ENCODE data around the gene SLC12A9.
"Not testable (repeated sequence)": the region's sequence is repeated elsewhere in the genome, so short reads cannot be mapped to it uniquely, and the experiment has no call there.

The SLC12A9 gene

DNA sequence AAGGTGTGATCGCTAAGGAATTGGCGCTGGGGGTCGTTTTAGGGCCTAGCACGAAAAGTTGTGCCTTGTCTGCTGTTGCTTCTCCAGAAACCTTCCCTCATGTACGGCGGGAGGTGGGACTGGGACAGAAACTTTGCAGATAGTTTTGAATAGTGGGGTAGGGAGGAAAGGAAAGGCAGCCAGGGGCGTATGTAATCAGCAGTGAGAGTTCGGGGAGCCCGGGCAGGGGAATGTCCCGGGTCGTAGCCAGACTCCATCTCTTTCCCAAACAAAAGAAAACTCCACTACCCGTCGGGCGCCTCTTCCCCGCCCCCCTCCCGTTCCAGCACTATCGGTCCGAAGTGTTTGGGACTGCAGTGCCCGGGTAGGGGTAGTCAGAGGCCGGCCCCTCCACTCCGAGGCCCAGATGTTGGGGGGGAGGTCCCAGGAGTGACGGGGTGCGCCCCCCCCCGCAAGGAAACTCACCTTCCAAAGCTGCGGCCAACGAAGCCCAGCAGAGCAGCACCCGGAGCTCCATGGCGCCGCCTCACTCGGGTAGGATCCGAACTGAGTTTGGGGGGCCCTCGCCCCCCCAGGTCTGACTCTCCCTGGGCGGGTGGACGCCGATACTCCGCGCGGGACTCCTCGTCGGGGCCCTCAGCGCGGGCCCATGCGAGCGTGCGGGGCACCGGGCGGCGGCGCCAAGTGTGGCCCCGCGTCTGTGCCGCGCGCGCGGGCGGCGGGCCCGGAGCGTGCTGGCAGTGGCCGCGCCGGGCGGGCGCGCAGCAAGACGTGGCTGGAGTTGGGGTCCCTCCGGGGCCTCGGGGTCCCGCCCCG lies 25.8 kb upstream of the SLC12A9 start:
- DNase-seq, result no peak

DNA sequence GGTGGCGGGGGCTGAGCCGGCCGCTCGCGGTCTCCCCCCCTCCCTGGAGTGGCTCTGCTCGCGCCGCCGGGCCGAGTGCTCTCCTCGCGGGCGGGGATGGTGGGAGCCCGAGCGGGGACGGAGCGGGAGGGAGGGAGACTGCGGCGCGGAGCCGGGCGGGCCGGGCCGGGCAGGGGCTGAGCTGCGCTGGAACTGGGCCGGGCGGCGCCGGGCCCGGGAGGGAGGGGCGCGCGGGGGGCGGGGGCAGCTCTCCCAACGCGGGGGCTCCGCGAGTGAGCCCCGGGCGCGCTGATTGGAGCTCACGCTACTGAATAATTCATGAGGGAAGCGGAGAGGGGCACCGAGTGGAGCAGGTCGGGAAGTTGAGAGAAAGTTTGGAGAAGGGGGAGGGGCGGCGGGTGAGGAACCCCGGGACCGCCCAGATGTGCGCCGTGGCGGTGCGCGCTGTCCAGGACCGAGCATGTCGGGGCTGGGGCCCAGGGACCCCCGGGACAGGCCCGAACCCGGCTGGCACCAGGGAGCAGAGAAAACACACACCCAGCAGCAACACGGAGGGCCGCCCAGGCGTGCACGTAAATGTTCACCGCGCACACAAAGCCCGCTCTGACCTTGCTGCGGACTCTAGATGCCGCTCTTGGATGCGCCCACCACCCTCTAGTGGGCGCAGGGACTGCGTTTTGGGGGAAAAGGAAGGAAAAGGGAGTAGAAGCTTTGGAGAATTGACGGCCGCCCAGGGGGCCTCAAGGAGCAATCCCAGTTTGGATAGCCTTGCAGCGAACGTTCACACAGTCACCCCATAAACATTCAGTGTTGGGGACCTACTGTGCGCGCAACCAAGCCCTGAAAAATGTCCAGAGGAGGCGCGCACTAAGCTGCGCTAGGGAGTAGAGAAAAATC lies 24.9 kb upstream of the SLC12A9 start, which contains the start of gene EPHB4:
Gene EPHB4, minus strand, starts transcription at position 194 of the 897 bp plus-strand sequence. CDS start 493 bp downstream, outside the sequence.
- DNase-seq, result no peak

DNA sequence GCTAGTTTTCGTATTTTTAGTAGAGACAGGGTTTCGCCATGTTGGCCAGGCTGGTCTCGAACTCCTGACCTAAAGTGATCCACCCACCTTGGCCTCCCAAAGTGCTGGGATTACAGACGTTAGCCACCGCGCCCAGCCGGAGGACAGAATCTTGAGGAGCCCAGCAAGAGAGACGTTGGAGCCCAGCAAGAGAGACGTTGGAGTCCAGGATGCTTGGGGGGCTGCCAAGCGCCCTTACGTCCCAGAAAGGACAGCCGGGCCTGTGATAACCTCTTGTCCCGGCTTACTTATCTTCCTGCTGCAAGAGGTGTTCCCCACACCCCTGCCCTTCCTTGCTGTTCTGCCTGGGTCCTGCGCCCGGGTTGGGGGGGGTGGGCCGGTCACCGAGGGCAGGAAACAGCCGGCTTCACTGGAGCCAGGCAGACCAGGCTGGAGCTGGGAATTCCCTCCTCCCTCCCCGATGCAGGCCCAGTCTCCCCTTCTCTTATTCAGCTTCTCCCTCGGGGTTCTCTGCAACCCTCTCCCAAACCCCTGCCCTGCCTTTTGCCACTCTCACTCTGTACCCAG lies 23.3 kb upstream of the SLC12A9 start:
- DNase-seq, result no peak

DNA sequence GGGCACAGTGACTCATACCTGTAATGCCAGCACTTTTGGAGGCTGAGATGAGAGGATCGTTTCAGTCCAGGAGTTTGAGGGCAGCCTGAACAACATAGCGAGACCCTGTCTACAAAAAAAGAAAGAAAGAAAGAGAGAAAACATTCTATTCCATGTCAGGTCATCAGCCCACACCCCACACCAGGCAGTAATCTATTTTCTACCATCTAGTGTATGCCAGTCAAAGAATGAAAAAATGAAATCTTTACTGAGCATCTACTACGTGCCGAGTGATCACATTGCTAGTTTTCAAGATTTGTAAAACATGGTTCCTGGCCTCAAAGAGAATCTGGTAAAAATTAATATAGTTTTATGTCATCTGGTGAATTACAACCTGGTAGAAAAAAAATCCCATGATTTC lies 22.1 kb upstream of the SLC12A9 start:
- DNase-seq, result peak; percentile 29

DNA sequence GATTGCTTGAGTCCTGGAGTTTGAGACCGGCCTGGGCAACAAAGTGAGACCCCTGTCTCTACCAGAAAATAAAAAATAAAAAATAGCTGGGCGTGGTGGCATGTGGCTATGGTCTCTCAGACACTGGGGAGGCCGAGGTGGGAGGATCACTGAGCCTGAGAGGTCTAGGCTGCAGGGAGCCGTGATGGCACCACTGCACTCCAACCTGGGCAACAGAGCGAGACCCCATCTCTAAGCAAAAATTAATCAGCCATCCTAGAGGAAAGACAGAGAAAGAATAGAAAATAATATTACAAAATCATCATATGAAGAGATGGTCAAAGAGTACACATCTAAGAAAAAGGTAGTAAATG lies 20.3 kb upstream of the SLC12A9 start:
- no peak for DNase-seq

DNA sequence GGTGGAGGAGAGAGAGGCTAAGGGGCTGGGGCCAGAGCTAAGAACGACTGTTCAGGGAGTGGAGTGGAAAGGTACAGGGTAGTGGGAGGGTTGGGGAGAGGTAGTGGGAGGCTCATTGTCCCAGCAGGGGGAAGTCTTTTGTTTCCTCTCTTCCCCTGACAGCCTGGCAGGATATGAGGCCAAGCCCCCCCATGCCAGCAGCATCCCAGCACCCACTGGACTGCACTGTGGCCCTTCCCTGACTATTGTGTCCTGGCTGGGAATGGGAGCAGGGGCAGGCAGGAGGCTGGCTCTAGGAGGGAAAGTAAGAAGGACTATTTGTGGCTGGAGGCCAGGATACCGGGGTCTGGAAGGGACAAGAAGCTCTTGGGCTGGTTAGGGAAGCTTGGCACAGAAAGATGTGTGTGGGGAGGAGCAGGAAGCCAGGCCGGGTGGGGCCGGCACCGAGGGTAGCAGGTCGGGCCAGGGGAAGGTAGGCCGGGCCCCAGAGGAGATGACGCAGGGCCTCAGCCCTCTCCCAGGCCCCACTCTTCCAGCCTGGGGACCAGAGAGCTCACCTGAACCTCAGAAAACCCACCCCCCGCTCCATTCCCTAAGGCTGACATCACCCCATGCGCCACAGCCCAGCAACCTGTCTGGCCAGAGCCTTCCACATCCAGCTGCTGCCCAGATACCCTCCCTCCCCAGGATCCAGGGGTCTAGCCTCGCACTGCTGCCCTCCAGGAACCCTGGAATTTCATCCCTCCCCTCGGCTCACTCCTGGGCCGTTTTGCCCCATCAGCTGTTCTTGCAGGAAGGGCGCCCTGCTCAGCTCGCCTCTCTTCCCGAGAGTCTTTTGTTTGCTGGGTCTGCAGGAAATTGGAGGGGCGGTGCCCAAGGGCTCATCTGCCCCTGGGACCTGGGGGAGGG lies 16.4 kb upstream of the SLC12A9 start:
- DNase-seq, result no peak

DNA sequence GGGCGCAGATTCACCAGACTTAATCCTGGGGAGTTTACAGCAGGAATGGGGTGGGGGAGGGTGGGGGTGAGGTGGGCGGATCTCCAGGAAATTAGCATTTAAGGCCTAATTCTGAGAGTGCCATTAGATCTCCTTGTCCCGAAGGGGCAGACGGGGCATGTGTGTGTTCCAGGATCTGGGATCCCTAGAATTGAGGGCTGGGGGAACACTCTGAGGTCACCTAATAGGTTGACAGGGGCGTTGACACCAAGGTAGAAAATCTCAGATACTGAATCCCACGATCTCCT lies 15.8 kb upstream of the SLC12A9 start:
- DNase-seq, result no peak

DNA sequence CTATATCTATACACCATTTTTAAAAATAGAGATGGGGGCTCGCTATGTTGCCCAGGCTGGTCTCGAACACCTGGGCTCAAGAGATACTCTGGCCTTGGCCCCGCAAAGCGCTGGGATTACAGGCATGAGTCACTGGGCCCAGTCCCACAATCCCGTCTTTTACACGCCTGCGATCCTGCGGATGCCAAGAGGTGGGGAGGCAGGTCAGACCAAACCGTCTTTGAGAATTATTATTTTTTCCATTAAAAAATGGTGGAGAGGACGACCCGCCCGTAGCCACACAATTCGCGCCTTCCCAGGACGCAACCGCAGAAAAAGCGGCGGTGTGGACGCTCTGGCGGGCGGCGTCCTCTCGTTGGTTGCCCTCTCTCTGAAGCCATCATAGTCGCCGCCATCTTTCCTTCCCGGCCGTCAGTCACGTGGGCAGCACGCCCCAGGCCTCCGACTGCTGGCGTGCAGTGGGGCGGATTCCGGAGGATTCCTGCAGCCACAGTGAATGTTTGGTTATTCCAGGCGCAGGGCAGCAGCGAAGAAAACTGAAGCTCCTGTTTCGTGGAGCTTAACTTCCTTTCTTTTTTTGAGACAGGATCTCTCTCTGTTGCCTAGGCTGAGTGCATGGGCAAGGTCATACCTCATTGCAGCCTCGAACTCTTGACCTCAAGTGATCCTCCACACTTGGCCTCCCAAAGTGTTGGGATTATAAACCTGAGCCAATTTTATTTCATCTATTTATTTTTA lies 15.2 kb upstream of the SLC12A9 start:
- DNase-seq, result peak; percentile 88

DNA sequence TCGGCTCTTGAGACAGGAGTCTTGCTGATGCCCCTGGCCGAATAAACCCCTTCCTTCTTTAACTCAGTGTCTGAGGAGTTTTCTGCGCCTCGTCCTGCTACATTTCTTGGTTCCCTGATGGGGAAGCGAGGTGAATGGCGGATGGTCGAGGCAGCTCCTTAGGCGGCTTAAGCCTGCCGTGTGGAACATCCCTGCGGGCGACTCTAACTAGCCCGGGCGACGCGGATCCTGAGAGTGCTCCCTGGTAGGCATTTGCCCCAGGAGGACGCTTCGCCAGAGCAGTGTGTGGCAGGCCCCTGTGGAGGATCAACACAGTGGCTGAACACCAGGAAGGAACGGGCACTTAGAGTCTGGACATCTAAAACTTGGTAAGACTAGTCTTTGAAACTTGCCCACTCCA lies 13.2 kb upstream of the SLC12A9 start:
- DNase-seq, result no peak

DNA sequence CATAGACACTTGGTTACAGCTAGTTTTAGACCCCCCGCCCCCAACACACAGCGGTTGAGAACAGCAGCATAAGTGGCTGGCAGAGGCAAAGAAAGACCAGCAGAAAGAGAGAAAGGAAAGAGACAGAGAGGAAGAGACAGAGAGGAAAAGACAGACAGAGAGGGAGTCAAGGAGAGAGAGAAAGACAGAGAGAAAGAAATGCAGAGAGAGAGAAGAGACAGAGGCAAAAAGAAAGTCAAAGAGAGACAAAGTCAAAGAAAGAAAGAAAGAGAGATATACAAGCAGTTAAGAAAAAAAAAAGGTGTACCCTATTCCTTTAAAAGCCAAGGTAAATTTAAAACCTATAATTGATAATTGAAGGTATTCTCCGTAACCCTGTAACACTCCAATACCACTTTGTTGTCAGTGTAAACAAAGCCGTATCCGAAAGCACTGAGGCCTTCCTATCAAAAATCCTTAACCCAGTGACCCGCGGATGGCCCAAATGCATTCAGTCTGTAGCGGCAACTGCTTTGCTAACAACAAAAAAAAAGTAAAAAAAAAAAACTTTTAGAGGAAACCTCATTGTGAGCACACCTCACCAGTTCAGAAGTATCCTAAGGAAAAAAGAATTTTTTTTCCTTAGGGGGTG lies 11.9 kb upstream of the SLC12A9 start:
- DNase-seq, result no peak

DNA sequence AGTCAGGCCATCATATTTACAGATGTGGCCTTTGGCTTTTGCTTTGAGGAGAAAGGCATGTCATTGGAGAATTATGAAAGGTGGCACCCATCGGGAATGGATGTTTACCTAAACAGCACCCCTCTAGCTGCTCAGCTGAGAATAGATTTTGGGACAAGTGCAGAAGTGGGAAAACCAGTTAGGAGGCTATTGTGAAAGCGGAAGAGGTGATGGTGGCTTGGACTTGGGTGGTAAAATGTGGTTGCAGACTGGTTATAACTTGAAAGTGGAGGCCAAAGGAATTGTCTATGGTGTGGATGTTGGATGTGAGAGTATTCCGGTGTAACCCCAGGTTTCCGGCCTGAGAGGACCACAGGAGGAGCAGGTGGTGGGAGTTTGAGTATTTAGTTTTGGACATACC lies 5.2 kb upstream of the SLC12A9 start:
- no peak for DNase-seq

DNA sequence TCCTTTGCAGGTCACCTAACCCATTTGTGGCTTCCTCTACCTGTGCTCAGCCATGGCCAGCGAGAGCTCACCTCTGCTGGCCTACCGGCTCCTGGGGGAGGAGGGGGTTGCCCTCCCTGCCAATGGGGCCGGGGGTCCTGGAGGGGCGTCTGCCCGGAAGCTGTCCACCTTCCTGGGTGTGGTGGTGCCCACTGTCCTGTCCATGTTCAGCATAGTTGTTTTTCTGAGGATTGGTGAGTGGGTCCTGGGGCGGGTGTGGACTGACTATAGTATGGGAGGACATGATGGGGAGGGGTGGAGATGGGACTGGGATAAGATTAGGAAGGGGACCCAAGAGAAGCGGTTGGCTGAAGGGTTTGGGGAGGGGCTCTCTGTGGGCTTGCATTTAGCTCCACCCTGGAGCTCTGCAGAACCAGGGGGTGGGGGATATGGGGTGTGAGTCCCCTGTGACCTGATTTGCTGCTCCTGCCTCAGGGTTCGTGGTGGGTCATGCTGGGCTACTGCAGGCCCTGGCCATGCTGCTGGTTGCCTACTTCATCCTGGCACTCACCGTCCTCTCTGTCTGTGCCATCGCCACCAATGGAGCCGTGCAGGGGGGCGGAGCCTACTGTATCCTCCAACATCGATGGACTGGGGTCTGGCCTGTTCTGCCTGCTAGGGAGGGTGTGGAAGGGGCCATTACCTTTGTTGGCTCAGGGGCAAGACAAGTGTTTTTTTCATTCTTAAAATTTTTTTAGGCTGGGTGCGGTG lies 1.8 kb downstream of the SLC12A9 start:
- DNase-seq, result no peak

DNA sequence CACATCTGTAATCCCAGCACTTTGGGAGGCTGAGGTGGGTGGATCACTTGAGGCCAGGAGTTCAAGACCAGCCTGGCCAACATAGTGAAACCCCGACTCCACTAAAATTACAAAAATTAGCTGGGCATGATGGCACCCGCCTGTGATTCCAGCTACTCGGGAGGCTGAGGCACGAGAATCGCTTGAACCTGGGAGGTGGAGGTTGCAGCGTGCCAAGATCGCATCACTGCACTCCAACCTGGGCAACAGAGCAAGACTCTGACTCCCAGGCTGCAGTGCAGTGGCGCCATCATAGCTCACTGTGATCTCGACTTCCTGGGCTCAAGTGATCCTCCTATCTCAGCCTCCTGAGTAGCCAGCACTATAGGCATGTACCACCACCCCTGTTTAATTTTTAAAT lies 2.4 kb downstream of the SLC12A9 start:
- DNase-seq, result not testable (repeated sequence)

DNA sequence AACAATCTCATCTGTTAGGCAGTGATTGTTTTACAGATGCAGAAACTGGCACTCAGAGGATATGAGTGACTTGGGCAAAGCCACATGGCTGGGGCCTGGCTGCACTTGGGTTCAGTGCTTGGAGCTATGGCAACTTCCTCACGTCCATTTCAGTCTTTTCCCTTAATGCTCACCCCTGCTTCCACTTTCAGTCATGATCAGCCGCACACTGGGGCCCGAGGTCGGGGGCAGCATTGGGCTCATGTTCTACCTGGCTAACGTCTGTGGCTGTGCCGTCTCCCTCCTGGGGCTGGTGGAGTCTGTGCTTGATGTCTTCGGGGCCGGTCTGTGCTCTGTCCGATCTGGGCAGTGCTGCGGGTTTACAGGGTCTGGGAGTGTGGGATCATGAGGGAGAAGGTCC lies 3.0 kb downstream of the SLC12A9 start:
- DNase-seq, result no peak

DNA sequence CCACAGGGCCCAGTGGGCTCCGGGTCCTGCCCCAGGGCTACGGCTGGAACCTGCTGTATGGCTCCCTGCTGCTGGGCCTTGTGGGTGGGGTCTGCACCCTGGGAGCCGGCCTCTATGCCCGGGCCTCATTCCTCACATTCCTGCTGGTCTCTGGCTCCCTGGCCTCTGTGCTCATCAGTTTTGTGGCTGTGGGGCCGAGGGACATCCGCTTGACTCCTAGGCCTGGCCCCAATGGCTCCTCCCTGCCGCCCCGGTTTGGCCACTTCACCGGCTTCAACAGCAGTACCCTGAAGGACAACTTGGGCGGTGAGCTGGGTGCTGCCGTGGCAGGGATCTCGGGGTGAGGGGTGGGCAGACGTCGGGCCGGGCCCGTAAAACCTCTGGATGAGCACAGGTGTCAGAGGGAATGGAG lies 4.4 kb downstream of the SLC12A9 start:
- no peak for DNase-seq

DNA sequence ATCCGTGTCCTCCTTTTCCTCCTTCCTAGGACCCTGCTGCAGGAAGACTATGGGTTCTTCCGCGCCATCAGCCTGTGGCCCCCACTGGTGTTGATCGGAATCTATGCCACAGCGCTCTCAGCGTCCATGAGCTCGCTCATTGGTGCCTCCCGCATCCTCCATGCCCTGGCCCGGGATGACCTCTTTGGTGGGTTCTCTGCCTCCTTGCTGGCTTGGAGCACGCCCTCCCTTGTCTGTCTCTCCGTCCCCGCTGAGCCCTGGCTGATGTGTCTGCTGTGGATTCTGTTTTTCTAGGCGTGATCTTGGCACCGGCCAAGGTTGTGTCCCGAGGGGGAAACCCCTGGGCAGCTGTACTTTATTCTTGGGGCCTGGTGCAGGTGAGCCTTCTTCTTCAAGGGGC lies 7.3 kb downstream of the SLC12A9 start:
- no peak for DNase-seq

DNA sequence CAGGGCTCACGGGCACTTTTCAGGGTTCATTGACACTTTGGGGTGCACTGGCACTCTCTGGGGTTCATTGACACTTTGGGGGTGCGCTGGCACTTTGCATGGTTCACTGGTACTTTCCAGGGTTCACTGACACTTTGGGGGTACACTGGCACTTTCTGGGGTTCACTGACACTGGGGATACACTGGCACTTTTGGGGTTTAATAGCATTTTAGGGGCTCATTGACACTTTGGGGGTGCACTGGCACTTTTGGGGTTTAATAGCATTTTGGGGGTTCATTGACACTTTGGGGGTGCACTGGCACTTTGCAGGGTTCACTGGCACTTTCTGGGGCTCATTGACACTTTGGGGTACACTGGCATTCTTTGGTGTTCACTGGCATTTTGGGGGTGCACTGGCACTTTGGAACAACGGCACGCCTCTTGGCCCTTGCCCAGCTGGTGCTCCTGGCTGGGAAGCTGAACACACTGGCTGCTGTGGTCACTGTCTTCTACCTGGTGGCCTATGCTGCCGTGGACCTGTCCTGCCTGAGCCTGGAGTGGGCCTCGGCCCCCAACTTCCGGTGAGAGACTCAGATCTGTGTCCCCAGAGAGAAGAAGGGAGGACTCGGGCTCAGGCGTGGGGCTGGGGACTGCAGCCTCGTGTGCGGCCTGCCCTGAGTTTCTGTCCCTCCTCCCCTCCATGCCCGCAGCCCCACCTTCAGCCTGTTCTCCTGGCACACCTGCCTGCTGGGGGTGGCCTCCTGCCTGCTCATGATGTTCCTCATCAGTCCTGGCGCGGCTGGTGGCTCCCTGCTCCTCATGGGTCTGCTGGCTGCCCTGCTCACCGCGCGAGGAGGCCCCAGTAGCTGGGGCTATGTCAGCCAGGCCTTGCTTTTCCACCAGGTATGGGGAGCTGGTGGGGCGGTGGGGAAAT lies 8.4 kb downstream of the SLC12A9 start:
- no peak for DNase-seq

DNA sequence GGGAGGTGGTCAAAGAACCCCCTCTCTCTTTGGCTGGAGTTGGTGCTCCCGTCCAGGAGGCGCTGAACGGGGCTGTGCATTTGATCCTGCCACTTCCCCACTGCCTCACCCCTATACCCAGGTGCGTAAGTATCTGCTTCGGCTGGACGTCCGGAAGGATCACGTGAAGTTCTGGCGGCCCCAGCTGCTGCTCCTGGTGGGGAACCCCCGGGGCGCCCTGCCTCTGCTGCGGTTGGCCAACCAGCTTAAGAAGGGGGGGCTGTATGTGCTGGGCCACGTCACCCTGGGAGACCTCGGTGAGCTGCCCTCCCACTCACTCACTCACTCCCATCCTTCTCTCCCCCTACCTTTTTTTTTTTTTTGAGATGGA lies 9.1 kb downstream of the SLC12A9 start:
- no peak for DNase-seq

DNA sequence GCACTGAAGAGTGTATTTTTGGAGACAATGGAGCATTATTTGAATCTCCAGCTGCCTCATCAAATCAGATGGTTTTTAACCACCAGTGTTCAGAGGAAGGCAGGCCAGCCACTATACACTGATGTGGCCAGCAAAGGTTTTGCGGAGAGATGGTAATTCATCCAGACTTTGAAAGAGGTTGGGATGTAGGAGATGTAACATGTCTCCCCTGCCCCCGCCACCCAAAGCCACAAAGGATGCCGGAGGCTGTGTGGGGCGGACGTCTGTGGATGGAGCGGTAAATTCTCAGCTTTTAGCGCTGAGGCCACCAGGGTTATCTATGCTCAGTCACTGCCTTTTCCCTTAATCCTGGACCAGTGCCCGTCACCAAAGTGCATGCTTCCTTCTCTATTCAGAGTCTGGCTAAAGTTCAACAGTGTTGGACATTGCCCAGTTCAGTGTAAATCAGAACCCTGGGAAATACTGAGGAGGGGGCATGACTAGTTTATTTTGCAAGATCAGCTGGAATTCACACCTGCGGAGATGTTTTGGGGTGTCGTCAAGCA lies 11.0 kb downstream of the SLC12A9 start:
- no peak for DNase-seq
